ENCODE measurements around the gene BRI3.

DNA sequence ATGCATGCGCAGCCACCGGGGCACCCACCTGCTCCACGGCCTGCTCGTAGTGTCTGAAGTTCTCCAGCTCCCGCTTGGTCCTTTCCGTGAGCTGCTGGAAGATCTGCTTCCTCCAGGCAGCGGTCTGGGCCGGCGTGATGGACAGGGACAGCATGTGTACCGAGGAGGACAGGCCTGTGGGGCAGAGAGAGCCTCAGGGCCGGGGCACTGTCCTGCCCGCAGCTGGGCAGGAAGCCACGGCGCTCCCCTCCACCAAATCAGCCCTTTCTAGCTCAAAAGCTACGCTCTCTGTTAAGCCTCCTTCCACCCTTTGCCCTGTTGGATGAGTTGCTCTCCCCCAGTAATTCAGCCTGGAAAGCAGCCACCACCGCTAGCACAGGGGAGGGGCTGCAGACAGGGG is 48.7 kb upstream of the BRI3 start:
- TF ChIP-seq, protein P1, sequence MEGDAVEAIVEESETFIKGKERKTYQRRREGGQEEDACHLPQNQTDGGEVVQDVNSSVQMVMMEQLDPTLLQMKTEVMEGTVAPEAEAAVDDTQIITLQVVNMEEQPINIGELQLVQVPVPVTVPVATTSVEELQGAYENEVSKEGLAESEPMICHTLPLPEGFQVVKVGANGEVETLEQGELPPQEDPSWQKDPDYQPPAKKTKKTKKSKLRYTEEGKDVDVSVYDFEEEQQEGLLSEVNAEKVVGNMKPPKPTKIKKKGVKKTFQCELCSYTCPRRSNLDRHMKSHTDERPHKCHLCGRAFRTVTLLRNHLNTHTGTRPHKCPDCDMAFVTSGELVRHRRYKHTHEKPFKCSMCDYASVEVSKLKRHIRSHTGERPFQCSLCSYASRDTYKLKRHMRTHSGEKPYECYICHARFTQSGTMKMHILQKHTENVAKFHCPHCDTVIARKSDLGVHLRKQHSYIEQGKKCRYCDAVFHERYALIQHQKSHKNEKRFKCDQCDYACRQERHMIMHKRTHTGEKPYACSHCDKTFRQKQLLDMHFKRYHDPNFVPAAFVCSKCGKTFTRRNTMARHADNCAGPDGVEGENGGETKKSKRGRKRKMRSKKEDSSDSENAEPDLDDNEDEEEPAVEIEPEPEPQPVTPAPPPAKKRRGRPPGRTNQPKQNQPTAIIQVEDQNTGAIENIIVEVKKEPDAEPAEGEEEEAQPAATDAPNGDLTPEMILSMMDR (IDR thresholded peaks at IDR 0.05): no peak
- TF ChIP-seq POLR2A (IDR thresholded peaks at IDR 0.05): no peak
- no peak for TF ChIP-seq POLR2AphosphoS5 (IDR thresholded peaks at IDR 0.05)

All from prostate gland (tissue), 2 donors.